Measurements from ENCODE around the gene ZNF611.
"Not testable (repeated sequence)": the region's sequence is repeated elsewhere in the genome, so short reads cannot be mapped to it uniquely, and the experiment has no call there.

Gene ZNF611

GRCh38 chr19:52688925-52689796, 45.7 kb downstream of the ZNF611 start:
- FAIRE-seq; DNase-seq (ENCODE audit: extremely low spot score, insufficient read length, low read depth): not testable (repeated sequence)

- FAIRE-seq, result no peak
- no peak for DNase-seq (ENCODE audit: extremely low spot score, insufficient read length, low read depth)
These were observed 46.5 kb downstream of the ZNF611 start for GRCh38 chr19:52688335-52688734.

- no peak for FAIRE-seq
- DNase-seq (ENCODE audit: extremely low spot score, insufficient read length, low read depth), result no peak
These were observed 47.2 kb downstream of the ZNF611 start for GRCh38 chr19:52687684-52688083.

GRCh38 chr19:52685811-52686210, 49.0 kb downstream of the ZNF611 start:
- FAIRE-seq (no peak), DNase-seq (ENCODE audit: extremely low spot score, insufficient read length, low read depth) (no peak)

- not testable (repeated sequence) for DNase-seq (ENCODE audit: extremely low spot score, insufficient read length, low read depth); FAIRE-seq
These were observed 53.6 kb downstream of the ZNF611 start for GRCh38 chr19:52681216-52681615.

GRCh38 chr19:52679598-52679997, 55.2 kb downstream of the ZNF611 start:
- FAIRE-seq (no peak), DNase-seq (ENCODE audit: extremely low spot score, insufficient read length, low read depth) (no peak)

- not testable (repeated sequence) for DNase-seq (ENCODE audit: extremely low spot score, insufficient read length, low read depth); FAIRE-seq
These were observed 59.6 kb downstream of the ZNF611 start for GRCh38 chr19:52675239-52675638.

GRCh38 chr19:52673014-52673413, 61.8 kb downstream of the ZNF611 start:
- FAIRE-seq (no peak), DNase-seq (ENCODE audit: extremely low spot score, insufficient read length, low read depth) (no peak)

GRCh38 chr19:52670046-52670445, 64.8 kb downstream of the ZNF611 start:
- FAIRE-seq (no peak), DNase-seq (ENCODE audit: extremely low spot score, insufficient read length, low read depth) (no peak)

- no peak for FAIRE-seq
- no peak for DNase-seq (ENCODE audit: extremely low spot score, insufficient read length, low read depth)
These were observed 65.3 kb downstream of the ZNF611 start for GRCh38 chr19:52669586-52669985.

- no peak for DNase-seq (ENCODE audit: extremely low spot score, insufficient read length, low read depth)
- no peak for FAIRE-seq
These were observed 66.9 kb downstream of the ZNF611 start for GRCh38 chr19:52667972-52668371.

- no peak for FAIRE-seq
These were observed 68.3 kb downstream of the ZNF611 start for GRCh38 chr19:52666506-52666905.

GRCh38 chr19:52665529-52665928, 69.3 kb downstream of the ZNF611 start:
- FAIRE-seq (no peak), DNase-seq (ENCODE audit: extremely low spot score, insufficient read length, low read depth) (no peak)

More at GRCh38 chr19:52666506-52666905, 68.3 kb downstream of the ZNF611 start:
- no peak for DNase-seq (ENCODE audit: extremely low spot score, insufficient read length, low read depth)

- FAIRE-seq (no peak), DNase-seq (ENCODE audit: extremely low spot score, insufficient read length, low read depth) (no peak)
These were observed 69.8 kb downstream of the ZNF611 start for GRCh38 chr19:52665027-52665426.

GRCh38 chr19:52664461-52664860, 70.4 kb downstream of the ZNF611 start:
- FAIRE-seq (no peak), DNase-seq (ENCODE audit: extremely low spot score, insufficient read length, low read depth) (no peak)

- no peak for FAIRE-seq
- DNase-seq (ENCODE audit: extremely low spot score, insufficient read length, low read depth), result no peak
These were observed 72.2 kb downstream of the ZNF611 start for GRCh38 chr19:52662631-52663030.

GRCh38 chr19:52660981-52661380, 73.9 kb downstream of the ZNF611 start:
- FAIRE-seq, result no peak
- DNase-seq (ENCODE audit: extremely low spot score, insufficient read length, low read depth), result no peak

- DNase-seq (ENCODE audit: extremely low spot score, insufficient read length, low read depth) (no peak), FAIRE-seq (no peak)
These were observed 75.8 kb downstream of the ZNF611 start for GRCh38 chr19:52659013-52659412.

GRCh38 chr19:52658595-52658994, 76.2 kb downstream of the ZNF611 start:
- DNase-seq (ENCODE audit: extremely low spot score, insufficient read length, low read depth), result no peak
- no peak for FAIRE-seq

- FAIRE-seq, result no peak
- DNase-seq (ENCODE audit: extremely low spot score, insufficient read length, low read depth), result no peak
These were observed 81.7 kb downstream of the ZNF611 start for GRCh38 chr19:52653161-52653560.

All from GM18507 (cell line).